ENCODE data around the gene SCAP. TPM values are rescaled to one million over a fixed set of nuclear protein-coding genes. Genes with fewer than 3 reads are reported as not detected.

Gene SCAP
- polyA plus RNA-seq, 1 of the 3 experiments (the other 2 are of a cell fraction), result 28.0 TPM

DNA sequence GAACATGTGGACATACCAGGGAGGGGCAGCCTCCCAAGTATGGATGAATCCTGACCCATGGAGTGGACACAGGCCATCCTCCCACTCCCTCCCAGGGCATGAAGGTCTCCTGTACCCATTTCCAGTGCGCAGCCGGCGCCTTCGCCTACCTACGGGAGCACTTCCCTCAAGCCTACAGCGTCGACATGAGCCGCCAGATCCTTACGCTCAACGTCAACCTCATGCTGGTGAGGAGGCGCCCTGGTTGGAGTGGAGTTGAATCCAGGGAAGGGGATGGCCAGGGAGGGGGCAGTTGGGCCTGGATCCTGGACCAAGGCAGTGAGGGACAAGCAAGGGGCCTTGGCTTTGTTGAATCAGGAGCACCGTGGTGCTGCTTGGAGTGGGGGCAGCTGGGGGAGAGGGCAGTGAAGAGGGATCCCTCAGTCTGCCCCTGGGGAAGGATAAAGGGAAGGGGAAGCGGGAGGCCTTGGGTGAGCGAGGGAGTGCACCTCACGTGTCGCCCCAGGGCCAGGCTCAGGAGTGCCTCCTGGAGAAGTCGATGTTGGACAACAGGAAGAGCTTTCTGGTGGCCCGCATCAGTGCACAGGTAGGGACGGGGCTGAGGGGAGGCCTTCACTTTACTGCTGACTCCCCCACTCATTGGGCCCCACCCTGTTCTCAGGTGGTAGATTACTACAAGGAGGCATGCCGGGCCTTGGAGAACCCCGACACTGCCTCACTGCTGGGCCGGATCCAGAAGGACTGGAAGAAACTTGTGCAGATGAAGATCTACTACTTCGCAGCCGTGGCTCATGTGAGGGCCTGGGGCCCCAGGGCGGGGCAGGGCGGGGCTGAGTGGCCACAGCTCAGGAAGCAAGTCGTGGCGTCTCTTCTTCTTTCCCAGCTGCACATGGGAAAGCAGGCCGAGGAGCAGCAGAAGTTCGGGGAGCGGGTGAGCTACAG, 69.7 kb downstream of the SCAP start:
- no peak overlapping the region for H3K4me3 ChIP-seq (ENCODE audit: low read depth in 2 of 2, low read length in 1 of 2)
- DNase-seq, result no peak
- peaks cover 42% of the 10 kb centered on the region for H3K79me2 ChIP-seq (ENCODE audit: insufficient read depth)
- no peaks in the 10 kb centered on the region for H3K27me3 ChIP-seq (ENCODE audit: insufficient read depth)
- H3K4me2 ChIP-seq, result no peak overlapping the region
- H4K20me1 ChIP-seq (ENCODE audit: insufficient read depth), result peaks cover 25% of the 10 kb centered on the region
- H3K4me1 ChIP-seq (ENCODE audit: control insufficient read depth in 1 of 2, insufficient read depth in 2 of 2, low read depth in 1 of 2, low read length in 1 of 2), result peaks cover 0 to 9% of the 10 kb centered on the region in 2 experiments; a peak in 1 of 4 replicates
- H3K9ac ChIP-seq, result no peak overlapping the region
- H3K9me3 ChIP-seq, result no peaks in the 10 kb centered on the region
- ChIA-PET CTCF (interaction anchor here (2.6 to 7.1 kb wide), 2 partner anchors 11 to 14 kb away, joined by 8 to 48 read pairs; no protein-coding TSS in a partner anchor), POLR2A (interaction anchor here (1.3 kb wide), 1 partner anchor 25 kb away, joined by 3 read pairs; the partner anchor contains the start of gene PTPN23)
- no peaks in the 10 kb centered on the region for H3K9me2 ChIP-seq
- H3K36me3 ChIP-seq (replicated peaks in 1 of 2; ENCODE audit: control insufficient read depth in 1 of 2, insufficient read depth in 2 of 2, low read length in 1 of 2), result peaks cover 0 to 36% of the 10 kb centered on the region in 2 experiments
- no peak for TF ChIP-seq EP300 (IDR thresholded peaks at IDR 0.05; ENCODE audit: borderline replicate concordance in 1 of 2, low read depth in 1 of 2, low read length in 1 of 2)
- TF ChIP-seq, protein P1, sequence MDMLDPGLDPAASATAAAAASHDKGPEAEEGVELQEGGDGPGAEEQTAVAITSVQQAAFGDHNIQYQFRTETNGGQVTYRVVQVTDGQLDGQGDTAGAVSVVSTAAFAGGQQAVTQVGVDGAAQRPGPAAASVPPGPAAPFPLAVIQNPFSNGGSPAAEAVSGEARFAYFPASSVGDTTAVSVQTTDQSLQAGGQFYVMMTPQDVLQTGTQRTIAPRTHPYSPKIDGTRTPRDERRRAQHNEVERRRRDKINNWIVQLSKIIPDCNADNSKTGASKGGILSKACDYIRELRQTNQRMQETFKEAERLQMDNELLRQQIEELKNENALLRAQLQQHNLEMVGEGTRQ (IDR thresholded peaks at IDR 0.05; ENCODE audit: borderline replicate concordance, low read depth, low read length), result no peak
- H2AFZ ChIP-seq (ENCODE audit: low read depth), result no peak overlapping the region
- no peak overlapping the region for H3K27ac ChIP-seq (ENCODE audit: low read depth in 2 of 2, low read length in 1 of 2)
- 97% methylated on average over 30 of the region's 31 CpGs for WGBS (ENCODE audit: low lambda C conversion rate)
- H3F3A ChIP-seq (replicated peaks; ENCODE audit: insufficient read depth), result no peaks in the 10 kb centered on the region

DNA sequence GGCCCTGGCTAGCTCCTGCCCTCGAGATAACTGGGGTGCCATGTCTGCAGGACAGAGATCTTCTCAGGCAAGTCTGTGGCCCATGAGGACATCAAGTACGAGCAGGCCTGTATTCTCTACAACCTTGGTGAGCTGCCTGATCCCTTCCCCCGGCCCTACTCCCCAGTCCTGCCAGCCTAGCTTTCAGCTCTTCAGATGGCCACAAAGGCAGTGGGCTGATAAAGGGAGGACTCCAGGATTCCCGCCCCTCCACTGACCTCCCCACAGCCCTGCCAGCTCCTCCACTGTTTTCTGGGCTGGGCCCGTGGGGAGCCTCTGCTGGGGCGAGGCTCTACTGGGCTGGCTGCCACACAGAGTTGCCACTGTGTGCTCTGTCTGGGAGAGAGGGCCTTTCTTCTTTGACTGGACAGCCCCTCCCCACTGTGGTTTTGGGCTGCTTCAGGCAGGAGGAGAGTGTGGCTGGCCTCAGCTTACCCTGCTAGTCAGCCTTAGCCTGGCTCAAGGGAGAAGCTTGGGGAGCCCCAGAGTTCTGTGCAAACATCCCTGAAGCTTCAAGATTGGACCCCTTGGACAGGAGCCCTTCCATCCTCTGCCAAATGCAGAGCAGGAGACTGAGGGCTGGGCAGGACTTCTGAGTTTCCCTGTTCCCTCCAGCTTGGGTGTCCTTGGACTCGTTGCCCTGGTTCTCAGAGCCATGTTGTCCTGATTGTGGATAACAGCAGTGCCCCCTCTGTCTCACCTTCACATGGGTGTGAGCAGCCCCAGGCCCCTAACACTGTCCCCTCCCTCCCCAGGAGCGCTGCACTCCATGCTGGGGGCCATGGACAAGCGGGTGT, 70.6 kb downstream of the SCAP start:
- H3K79me2 ChIP-seq (ENCODE audit: insufficient read depth), result peaks cover 47% of the 10 kb centered on the region
- ChIA-PET CTCF (interaction anchor here (2.6 to 7.1 kb wide), 2 partner anchors 10 to 15 kb away, joined by 8 to 48 read pairs; no protein-coding TSS in a partner anchor), POLR2A (interaction anchor here (1.3 kb wide), 1 partner anchor 24 kb away, joined by 3 read pairs; the partner anchor contains the start of gene PTPN23)
- H3K4me3 ChIP-seq (ENCODE audit: low read depth in 2 of 2, low read length in 1 of 2), result no peak overlapping the region
- H3K9me3 ChIP-seq, result no peaks in the 10 kb centered on the region
- no peaks in the 10 kb centered on the region for H3K27me3 ChIP-seq (ENCODE audit: insufficient read depth)
- H3F3A ChIP-seq (replicated peaks; ENCODE audit: insufficient read depth), result no peaks in the 10 kb centered on the region
- 86% methylated on average over 6 of the region's 9 CpGs for WGBS (ENCODE audit: low lambda C conversion rate)
- H3K27ac ChIP-seq (ENCODE audit: low read depth in 2 of 2, low read length in 1 of 2), result no peak overlapping the region
- H3K9me2 ChIP-seq, result no peaks in the 10 kb centered on the region
- H3K36me3 ChIP-seq (replicated peaks in 1 of 2; ENCODE audit: control insufficient read depth in 1 of 2, insufficient read depth in 2 of 2, low read length in 1 of 2), result peaks cover 0 to 33% of the 10 kb centered on the region in 2 experiments
- peaks cover 0 to 5% of the 10 kb centered on the region in 2 experiments; a peak in 1 of 4 replicates for H3K4me1 ChIP-seq (ENCODE audit: control insufficient read depth in 1 of 2, insufficient read depth in 2 of 2, low read depth in 1 of 2, low read length in 1 of 2)
- H2AFZ ChIP-seq (ENCODE audit: low read depth), result no peak overlapping the region
- no peak overlapping the region for H3K9ac ChIP-seq
- no peak overlapping the region for H3K4me2 ChIP-seq
- TF ChIP-seq RFX5 (IDR thresholded peaks at IDR 0.05; ENCODE audit: low read length) (no peak), FOXJ3 (CRISPR knock-in tag; IDR thresholded peaks at IDR 0.05) (no peak), RCOR1 (IDR thresholded peaks at IDR 0.05; ENCODE audit: low read length) (no peak), RXRA (IDR thresholded peaks at IDR 0.05; ENCODE audit: borderline replicate concordance, low read depth) (no peak), MXI1 (IDR thresholded peaks at IDR 0.05; ENCODE audit: low read depth, low read length) (no peak), SMC3 (IDR thresholded peaks at IDR 0.05; ENCODE audit: low read depth, low read length) (no peak), FOXM1 (IDR thresholded peaks at IDR 0.05; ENCODE audit: low read depth) (no peak), YY1 (IDR thresholded peaks at IDR 0.05; ENCODE audit: low read depth) (no peak), ELF1 (IDR thresholded peaks at IDR 0.05) (no peak), GABPA (IDR thresholded peaks at IDR 0.05; ENCODE audit: low read depth) (no peak), RAD21 (IDR thresholded peaks at IDR 0.05; ENCODE audit: low read length) (no peak), NRF1 (IDR thresholded peaks at IDR 0.05; ENCODE audit: low read depth, low read length) (no peak)
- TF ChIP-seq, protein P2, sequence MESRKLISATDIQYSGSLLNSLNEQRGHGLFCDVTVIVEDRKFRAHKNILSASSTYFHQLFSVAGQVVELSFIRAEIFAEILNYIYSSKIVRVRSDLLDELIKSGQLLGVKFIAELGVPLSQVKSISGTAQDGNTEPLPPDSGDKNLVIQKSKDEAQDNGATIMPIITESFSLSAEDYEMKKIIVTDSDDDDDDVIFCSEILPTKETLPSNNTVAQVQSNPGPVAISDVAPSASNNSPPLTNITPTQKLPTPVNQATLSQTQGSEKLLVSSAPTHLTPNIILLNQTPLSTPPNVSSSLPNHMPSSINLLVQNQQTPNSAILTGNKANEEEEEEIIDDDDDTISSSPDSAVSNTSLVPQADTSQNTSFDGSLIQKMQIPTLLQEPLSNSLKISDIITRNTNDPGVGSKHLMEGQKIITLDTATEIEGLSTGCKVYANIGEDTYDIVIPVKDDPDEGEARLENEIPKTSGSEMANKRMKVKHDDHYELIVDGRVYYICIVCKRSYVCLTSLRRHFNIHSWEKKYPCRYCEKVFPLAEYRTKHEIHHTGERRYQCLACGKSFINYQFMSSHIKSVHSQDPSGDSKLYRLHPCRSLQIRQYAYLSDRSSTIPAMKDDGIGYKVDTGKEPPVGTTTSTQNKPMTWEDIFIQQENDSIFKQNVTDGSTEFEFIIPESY (IDR thresholded peaks at IDR 0.05; ENCODE audit: borderline replicate concordance, low read depth), result no peak
- TF ChIP-seq, protein P3, sequence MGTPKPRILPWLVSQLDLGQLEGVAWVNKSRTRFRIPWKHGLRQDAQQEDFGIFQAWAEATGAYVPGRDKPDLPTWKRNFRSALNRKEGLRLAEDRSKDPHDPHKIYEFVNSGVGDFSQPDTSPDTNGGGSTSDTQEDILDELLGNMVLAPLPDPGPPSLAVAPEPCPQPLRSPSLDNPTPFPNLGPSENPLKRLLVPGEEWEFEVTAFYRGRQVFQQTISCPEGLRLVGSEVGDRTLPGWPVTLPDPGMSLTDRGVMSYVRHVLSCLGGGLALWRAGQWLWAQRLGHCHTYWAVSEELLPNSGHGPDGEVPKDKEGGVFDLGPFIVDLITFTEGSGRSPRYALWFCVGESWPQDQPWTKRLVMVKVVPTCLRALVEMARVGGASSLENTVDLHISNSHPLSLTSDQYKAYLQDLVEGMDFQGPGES (IDR thresholded peaks at IDR 0.05; ENCODE audit: low read depth, low read length), result no peak
- TF ChIP-seq, protein P4, sequence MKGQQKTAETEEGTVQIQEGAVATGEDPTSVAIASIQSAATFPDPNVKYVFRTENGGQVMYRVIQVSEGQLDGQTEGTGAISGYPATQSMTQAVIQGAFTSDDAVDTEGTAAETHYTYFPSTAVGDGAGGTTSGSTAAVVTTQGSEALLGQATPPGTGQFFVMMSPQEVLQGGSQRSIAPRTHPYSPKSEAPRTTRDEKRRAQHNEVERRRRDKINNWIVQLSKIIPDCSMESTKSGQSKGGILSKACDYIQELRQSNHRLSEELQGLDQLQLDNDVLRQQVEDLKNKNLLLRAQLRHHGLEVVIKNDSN (IDR thresholded peaks at IDR 0.05; ENCODE audit: borderline replicate concordance, low read depth), result no peak
- TF ChIP-seq, protein P5, sequence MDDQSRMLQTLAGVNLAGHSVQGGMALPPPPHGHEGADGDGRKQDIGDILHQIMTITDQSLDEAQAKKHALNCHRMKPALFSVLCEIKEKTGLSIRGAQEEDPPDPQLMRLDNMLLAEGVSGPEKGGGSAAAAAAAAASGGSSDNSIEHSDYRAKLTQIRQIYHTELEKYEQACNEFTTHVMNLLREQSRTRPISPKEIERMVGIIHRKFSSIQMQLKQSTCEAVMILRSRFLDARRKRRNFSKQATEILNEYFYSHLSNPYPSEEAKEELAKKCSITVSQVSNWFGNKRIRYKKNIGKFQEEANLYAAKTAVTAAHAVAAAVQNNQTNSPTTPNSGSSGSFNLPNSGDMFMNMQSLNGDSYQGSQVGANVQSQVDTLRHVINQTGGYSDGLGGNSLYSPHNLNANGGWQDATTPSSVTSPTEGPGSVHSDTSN (IDR thresholded peaks at IDR 0.05), result no peak
- peaks cover 26% of the 10 kb centered on the region for H4K20me1 ChIP-seq (ENCODE audit: insufficient read depth)
- DNase-seq, result peak; percentile 24

Data from SK-N-SH (cell line).